Activated CD8-positive, alpha-beta T cell treated with anti-CD3 and anti-CD28 coated beads for 36 hours (primary cell): ENCODE results near the gene USP28. TPM values are rescaled to one million over a fixed set of nuclear protein-coding genes. Genes with fewer than 3 reads are reported as not detected.

Experiments used
- ATAC-seq: fragments of 200-7000 bp; cut with Tn5 transposase; one replicate; pipeline ENCODE4 v1.10.0; 2021; ENCODE audit warnings: mild to moderate bottlenecking, moderate library complexity
- CTCF ChIA-PET: fragments of 350-600 bp; sonication (Branson Sonifier 250); formaldehyde crosslinking; loops from one replicate; lab custom pipeline; 2021; ENCODE audit warnings: antibody characterized with exemption; lab: Charles Lee
- POLR2A ChIA-PET: fragments of 350-600 bp; sonication (Branson Sonifier 250); formaldehyde crosslinking; loops from one replicate; lab custom pipeline; 2021; ENCODE audit warnings: antibody characterized with exemption; lab: Charles Lee
- DNase-seq: peaks from one replicate; pipeline ENCODE4 v3.0.0-alpha.2; 2020
- H3K27ac Mint-ChIP-seq: one replicate; pipeline ENCODE4 v1.8.0; 2021; ENCODE audit warnings: mild to moderate bottlenecking, mixed read lengths
- H3K27me3 Mint-ChIP-seq: one replicate; pipeline ENCODE4 v1.8.0; 2021; ENCODE audit warnings: mixed read lengths
- H3K36me3 Mint-ChIP-seq: one replicate; pipeline ENCODE4 v1.8.0; 2021; ENCODE audit warnings: low read depth, mixed read lengths
- H3K4me1 Mint-ChIP-seq: one replicate; pipeline ENCODE4 v1.8.0; 2021; ENCODE audit warnings: low read depth, mixed read lengths
- H3K4me3 Mint-ChIP-seq: one replicate; pipeline ENCODE4 v1.8.0; 2021; ENCODE audit warnings: mild to moderate bottlenecking, moderate library complexity, mixed read lengths
- H3K9me3 Mint-ChIP-seq: one replicate; pipeline ENCODE4 v1.8.0; 2021; ENCODE audit warnings: mixed read lengths
- CTCF ChIP-seq: fragments of 200-600 bp; IDR thresholded peaks from one replicate; pipeline ENCODE4 v1.8.0; 2022; ENCODE audit warnings: antibody characterized with exemption, mild to moderate bottlenecking
- intact Hi-C: fragments of 100-400 bp; cut with micrococcal nuclease; formaldehyde crosslinking; loops from one replicate; pipeline ENCODE4 v1.10.0; 2022
- total RNA-seq, 2 experiments: library from RNA; stranded (reverse); gene quantifications; one replicate each; pipeline ENCODE4 v1.2.3, GENCODE V29; 2021

The USP28 gene
- total RNA-seq, 2 experiments from 2014 or later = 40.3 to 41.9 TPM

DNA sequence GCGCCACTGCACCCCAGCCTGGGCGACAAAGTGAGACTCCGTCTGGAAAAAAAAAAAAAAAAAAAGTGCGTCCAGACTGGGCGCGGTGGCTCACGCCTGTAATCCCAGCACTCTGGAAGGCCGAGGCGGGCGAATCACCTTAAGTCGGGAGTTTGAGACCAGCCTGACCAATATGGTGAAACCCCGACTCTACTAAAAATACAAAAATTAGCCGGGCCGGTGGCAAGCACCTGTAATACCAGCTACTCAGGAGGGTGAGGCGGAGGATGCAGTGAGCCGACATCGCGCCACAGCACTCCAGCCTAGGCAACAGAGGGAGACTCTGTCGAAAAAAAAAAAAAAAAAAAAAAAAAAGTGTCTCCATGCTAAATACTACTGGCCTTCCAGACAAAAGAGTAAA is 1.3 kb downstream of the USP28 start:
- no peaks in the 10 kb centered on the region for H3K27me3 Mint-ChIP-seq
- intact Hi-C loops = no loop called here
- ATAC-seq (no peak), DNase-seq (no peak)
- peaks cover 9% of the 10 kb centered on the region for H3K36me3 Mint-ChIP-seq
- H3K4me1 Mint-ChIP-seq = peaks cover 46% of the 10 kb centered on the region
- ChIA-PET CTCF (no interaction called here), POLR2A (no interaction called here)
- H3K4me3 Mint-ChIP-seq = peak overlapping the region; percentile 97
- peaks cover 2% of the 10 kb centered on the region for H3K9me3 Mint-ChIP-seq
- TF ChIP-seq CTCF = no peak
- peak overlapping the region; percentile 86 for H3K27ac Mint-ChIP-seq

DNA sequence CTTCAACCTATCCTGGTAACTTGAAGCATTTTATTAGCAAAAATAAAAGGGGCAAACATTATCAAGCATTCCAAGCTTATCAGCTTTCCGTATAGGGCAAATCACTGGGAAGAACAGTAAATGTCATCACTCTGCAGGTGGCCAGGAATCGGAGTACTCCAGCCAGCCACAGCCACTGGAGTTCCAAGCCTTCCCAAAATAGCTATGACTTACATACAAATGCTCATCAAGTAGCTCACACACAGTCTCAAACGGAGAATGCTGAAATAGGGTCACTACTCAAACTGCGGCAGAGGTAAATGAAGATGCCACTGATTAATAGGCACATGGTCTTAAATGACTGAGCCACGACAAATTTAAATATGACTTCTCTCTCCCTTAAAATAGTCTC is 2.1 kb downstream of the USP28 start:
- ATAC-seq = no peak
- Mint-ChIP-seq H3K4me1 (peaks cover 47% of the 10 kb centered on the region), H3K4me3 (peak overlapping the region; percentile 97), H3K36me3 (peaks cover 9% of the 10 kb centered on the region), H3K27ac (no peak overlapping the region), H3K27me3 (no peaks in the 10 kb centered on the region), H3K9me3 (no peaks in the 10 kb centered on the region)
- DNase-seq = no peak
- ChIA-PET POLR2A (no interaction called here), CTCF (interaction anchor here (1.0 kb wide), 1 partner anchor 388 kb away, joined by 3 read pairs; no protein-coding TSS in a partner anchor)
- intact Hi-C loops = no loop called here
- TF ChIP-seq CTCF = no peak

GRCh38 chr11:113871336-113871735 is 4.0 kb downstream of the USP28 start:
- H3K4me1 Mint-ChIP-seq = peaks cover 38% of the 10 kb centered on the region
- no peaks in the 10 kb centered on the region for H3K27me3 Mint-ChIP-seq
- no peak overlapping the region for H3K4me3 Mint-ChIP-seq
- no peaks in the 10 kb centered on the region for H3K9me3 Mint-ChIP-seq
- intact Hi-C loops = no loop called here
- ATAC-seq (no peak), DNase-seq (no peak)
- POLR2A ChIA-PET = no interaction called here
- CTCF ChIA-PET = interaction anchor here (1.5 kb wide), 1 partner anchor 25 kb away, joined by 4 read pairs; no protein-coding TSS in a partner anchor
- no peak for TF ChIP-seq CTCF
- no peak overlapping the region for H3K27ac Mint-ChIP-seq
- H3K36me3 Mint-ChIP-seq = peaks cover 13% of the 10 kb centered on the region

- peak overlapping the region; percentile 70 for H3K27ac Mint-ChIP-seq
- POLR2A ChIA-PET = interaction anchor here (0.6 kb wide), 1 partner anchor 34 kb away, joined by 3 read pairs; no protein-coding TSS in a partner anchor
Observed at GRCh38 chr11:113867843-113868503, 7.4 kb downstream of the USP28 start.

More at GRCh38 chr11:113867843-113868503, 7.4 kb downstream of the USP28 start:
- no peak for TF ChIP-seq CTCF
- CTCF ChIA-PET = interaction anchor here (1.8 kb wide), 1 partner anchor 62 kb away, joined by 4 read pairs; no protein-coding TSS in a partner anchor
- Mint-ChIP-seq H3K9me3 (no peaks in the 10 kb centered on the region), H3K4me1 (peaks cover 22% of the 10 kb centered on the region), H3K27me3 (no peaks in the 10 kb centered on the region), H3K36me3 (peaks cover 11% of the 10 kb centered on the region), H3K4me3 (no peak overlapping the region)
- ATAC-seq (no peak), DNase-seq (no peak)
- intact Hi-C loops = no loop called here
